ENCODE data around the gene ORAI3.

The ORAI3 gene

GRCh38 chr16:30947859-30948666 lies 805 bp upstream of the ORAI3 start:
- peak; percentile 37 for DNase-seq

- peak; percentile 32 for DNase-seq
Observed at GRCh38 chr16:30949650-30950515, 1.0 kb downstream of the ORAI3 start.

GRCh38 chr16:30950516-30951065 lies 1.7 kb downstream of the ORAI3 start:
- DNase-seq = no peak

GRCh38 chr16:30951193-30951592 lies 2.3 kb downstream of the ORAI3 start:
- DNase-seq = no peak

- no peak for DNase-seq
Observed at GRCh38 chr16:30951750-30952149, 2.9 kb downstream of the ORAI3 start.

- DNase-seq = no peak
Observed at GRCh38 chr16:30953111-30953510, 4.2 kb downstream of the ORAI3 start.

- DNase-seq = peak; percentile 75
Observed at GRCh38 chr16:30953511-30954124, 4.8 kb downstream of the ORAI3 start.

- DNase-seq = no peak
Observed at GRCh38 chr16:30954993-30955392, 6.1 kb downstream of the ORAI3 start.

GRCh38 chr16:30956601-30957455 lies 8.0 kb downstream of the ORAI3 start:
- DNase-seq = peak; percentile 87

- peak; percentile 97 for DNase-seq
Observed at GRCh38 chr16:30957456-30958174, 8.7 kb downstream of the ORAI3 start, which contains the start of gene SETD1A. Gene SETD1A (plus strand): TSS chr16:30957754. CDS start chr16:30958732, 978 bp downstream.

GRCh38 chr16:30958175-30959079 lies 9.6 kb downstream of the ORAI3 start:
- no peak for DNase-seq

GRCh38 chr16:30961384-30961783 lies 12.5 kb downstream of the ORAI3 start:
- DNase-seq = no peak

- DNase-seq = no peak
Observed at GRCh38 chr16:30963925-30964511, 15.2 kb downstream of the ORAI3 start.

- no peak for DNase-seq
Observed at GRCh38 chr16:30964574-30965226, 15.8 kb downstream of the ORAI3 start.

GRCh38 chr16:30965436-30965835 lies 16.6 kb downstream of the ORAI3 start:
- no peak for DNase-seq

- no peak for DNase-seq
Observed at GRCh38 chr16:30966033-30966619, 17.3 kb downstream of the ORAI3 start.

GRCh38 chr16:30967795-30968194 lies 18.9 kb downstream of the ORAI3 start:
- no peak for DNase-seq

GRCh38 chr16:30969246-30969842 lies 20.5 kb downstream of the ORAI3 start:
- DNase-seq = no peak
